ENCODE results near the gene ZNF518B.

The ZNF518B gene

GRCh38 chr4:10470505-10470904 is 13.3 kb upstream of the ZNF518B start:
- no peak overlapping the region for H3K4me3 ChIP-seq (ENCODE audit: control insufficient read depth, low read depth, low read length)
- TF ChIP-seq CTCF (conservative IDR thresholded peaks at IDR 0.05; ENCODE audit: control insufficient read depth, insufficient read depth, low read depth, low read length): no peak
- no peak for DNase-seq (ENCODE audit: low read depth)

GRCh38 chr4:10466161-10466560 is 8.9 kb upstream of the ZNF518B start:
- TF ChIP-seq CTCF (conservative IDR thresholded peaks at IDR 0.05; ENCODE audit: control insufficient read depth, insufficient read depth, low read depth, low read length): no peak
- no peak for DNase-seq (ENCODE audit: low read depth)
- H3K4me3 ChIP-seq (ENCODE audit: control insufficient read depth, low read depth, low read length): no peak overlapping the region

- DNase-seq (ENCODE audit: low read depth): no peak
- no peak overlapping the region for H3K4me3 ChIP-seq (ENCODE audit: control insufficient read depth, low read depth, low read length)
- TF ChIP-seq CTCF (conservative IDR thresholded peaks at IDR 0.05; ENCODE audit: control insufficient read depth, insufficient read depth, low read depth, low read length): no peak
These were observed 5.7 kb upstream of the ZNF518B start for GRCh38 chr4:10462876-10463275.

GRCh38 chr4:10461850-10462400 is 4.7 kb upstream of the ZNF518B start:
- TF ChIP-seq CTCF (conservative IDR thresholded peaks at IDR 0.05; ENCODE audit: control insufficient read depth, insufficient read depth, low read depth, low read length): no peak
- peak overlapping the region; percentile 25 for H3K4me3 ChIP-seq (ENCODE audit: control insufficient read depth, low read depth, low read length)
- DNase-seq (ENCODE audit: low read depth): no peak

GRCh38 chr4:10461091-10461849 is 4.0 kb upstream of the ZNF518B start:
- peak overlapping the region; percentile 25 for H3K4me3 ChIP-seq (ENCODE audit: control insufficient read depth, low read depth, low read length)
- DNase-seq (ENCODE audit: low read depth): peak; percentile 54
- no peak for TF ChIP-seq CTCF (conservative IDR thresholded peaks at IDR 0.05; ENCODE audit: control insufficient read depth, insufficient read depth, low read depth, low read length)

- no peak for DNase-seq (ENCODE audit: low read depth)
- no peak overlapping the region for H3K4me3 ChIP-seq (ENCODE audit: control insufficient read depth, low read depth, low read length)
- TF ChIP-seq CTCF (conservative IDR thresholded peaks at IDR 0.05; ENCODE audit: control insufficient read depth, insufficient read depth, low read depth, low read length): no peak
These were observed 3.3 kb upstream of the ZNF518B start for GRCh38 chr4:10460313-10461047.
